IPS-NIHi7 (cell line): Measurements from ENCODE around the gene PCP4L1.
"Not testable (repeated sequence)": the region's sequence is repeated elsewhere in the genome, so short reads cannot be mapped to it uniquely, and the experiment has no call there.

Source experiments
- DNase-seq: peaks from one replicate; pipeline ENCODE4 v3.0.0; 2012; ENCODE audit warnings: mixed read lengths; ENCODE audit errors: extremely low spot score

The PCP4L1 gene

DNA sequence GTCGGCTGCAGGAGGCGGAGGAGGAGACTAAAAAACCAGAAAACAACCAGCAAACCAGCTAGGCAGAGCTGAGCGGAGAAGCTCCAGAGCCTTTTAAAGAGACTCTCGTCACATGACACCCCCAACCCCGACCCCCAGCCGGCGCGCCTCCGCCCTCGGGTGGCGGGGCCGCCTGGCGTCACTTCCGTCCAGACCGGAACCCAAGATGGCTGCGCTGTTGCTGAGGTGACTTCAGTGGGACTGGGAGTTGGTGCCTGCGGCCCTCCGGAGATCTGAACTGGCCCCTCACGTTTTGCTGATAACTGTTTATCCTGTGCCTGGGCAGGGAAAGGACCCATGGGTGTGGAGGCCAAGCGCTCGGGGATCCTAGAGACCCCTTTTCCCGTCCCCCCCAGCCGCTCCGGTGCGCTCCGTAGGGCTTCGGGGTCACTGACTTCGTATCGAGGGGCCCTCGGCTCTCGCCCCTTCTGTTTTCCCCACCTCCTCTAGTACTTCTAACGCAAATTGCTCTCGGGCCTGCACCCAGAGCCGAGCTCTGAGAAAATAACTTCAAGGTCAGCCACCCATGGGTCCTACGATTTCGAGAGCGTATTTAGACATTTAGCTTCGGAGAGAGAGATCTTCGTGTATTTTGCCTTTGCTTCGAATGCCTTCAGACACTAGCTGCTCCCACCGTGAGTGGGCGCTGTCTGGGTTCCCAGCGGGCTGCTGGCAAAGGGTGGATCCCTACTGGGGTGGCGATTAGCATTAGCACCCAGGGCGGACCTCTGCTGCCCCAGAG is 55.8 kb downstream of the PCP4L1 start, which contains the start of gene SDHC:
SDHC (plus strand) TSS at position 181 of the 781 bp plus-strand sequence; CDS start at position 206, 25 bp downstream.
- peak; percentile 95 for DNase-seq

DNA sequence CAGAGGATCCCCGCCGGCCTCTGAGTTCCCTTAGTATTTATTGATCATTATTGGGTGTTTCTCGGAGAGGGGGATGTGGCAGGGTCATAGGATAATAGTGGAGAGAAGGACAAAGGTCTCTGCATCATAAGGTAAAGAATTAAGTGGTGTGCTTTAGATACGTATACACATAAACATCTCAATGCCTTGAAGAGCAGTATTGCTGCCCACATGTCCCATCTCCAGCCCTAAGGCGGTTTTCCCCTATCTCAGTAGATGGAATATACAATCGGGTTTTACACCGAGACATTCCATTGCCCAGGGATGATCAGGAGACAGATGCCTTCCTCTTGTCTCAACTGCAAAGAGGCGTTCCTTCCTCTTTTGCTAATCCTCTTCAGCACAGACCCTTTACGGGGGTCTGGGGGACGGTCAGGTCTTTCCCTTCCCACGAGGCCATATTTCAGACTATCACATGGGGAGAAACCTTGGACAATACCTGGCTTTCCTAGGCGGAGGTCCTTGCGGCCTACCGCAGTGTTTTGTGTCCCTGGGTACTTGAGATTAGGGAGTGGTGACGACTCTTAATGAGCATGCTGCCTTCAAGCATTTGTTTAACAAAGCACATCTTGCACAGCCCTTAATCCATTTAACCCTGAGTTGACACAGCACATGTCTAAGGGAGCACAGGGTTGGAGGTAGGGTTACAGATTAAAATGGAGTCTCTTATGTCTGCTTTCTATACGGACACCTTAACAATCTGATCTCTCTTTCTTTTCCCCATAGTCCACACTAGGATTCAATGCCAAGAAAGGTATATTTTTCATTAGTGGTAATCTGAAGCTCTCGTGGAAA is 57.5 kb downstream of the PCP4L1 start:
- DNase-seq: not testable (repeated sequence)

DNA sequence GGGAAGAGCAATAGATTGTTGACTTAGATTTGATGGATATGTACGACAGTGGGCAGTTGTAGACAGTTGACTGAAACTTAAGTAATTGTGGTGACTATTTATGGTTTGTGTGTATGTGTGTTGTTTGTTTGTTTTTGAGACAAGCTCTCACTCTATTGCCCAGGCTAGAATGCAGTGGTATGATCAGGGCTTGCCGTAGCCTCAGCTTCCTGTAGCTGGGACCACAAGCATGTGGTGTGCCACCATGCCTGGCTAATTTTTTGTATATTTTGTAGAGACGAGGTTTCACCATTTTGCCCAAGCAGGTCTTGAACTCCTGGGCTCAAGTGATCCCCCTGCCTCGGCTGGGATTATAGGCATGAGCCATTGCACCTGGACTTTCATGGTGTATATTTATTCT is 65.5 kb downstream of the PCP4L1 start:
- no peak for DNase-seq

DNA sequence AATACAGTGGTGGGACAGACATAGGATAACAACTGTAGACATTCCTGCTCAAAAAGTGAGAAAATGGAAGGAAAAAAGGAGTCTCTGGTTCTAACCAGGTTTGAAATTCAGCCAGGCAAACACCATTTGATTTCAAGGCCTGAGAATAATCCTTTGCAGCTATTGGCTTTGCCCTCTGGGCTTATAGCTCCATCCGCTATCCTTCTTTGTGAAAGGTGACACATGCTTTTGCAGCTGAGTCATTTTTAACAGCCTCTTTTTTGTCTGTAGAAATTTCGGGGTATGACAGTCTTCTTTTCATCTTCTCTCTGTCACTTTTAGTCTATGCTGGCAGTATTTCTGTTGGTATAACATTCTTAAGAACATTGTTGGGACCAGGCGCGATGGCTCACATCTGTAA is 71.8 kb downstream of the PCP4L1 start:
- no peak for DNase-seq

DNA sequence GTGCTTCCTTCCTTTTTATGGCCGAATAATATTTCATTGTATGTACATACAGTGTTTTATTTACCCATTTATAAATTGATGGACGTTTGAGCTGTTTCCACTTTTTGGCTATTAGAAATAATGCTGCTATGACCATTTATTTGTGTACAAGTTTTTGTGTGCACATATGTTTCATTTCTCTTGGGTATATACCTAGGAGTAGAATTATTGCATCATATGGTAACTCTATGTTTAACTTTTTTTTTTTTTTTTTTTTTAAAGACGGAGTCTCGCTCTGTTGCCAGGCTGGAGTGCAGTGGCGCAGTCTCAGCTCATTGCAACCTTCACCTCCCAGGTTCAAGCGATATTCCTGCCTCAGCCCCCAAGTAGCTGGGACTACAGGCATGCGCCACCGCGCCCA is 74.6 kb downstream of the PCP4L1 start:
- DNase-seq: no peak
